Panc1 (cell line): Measurements from ENCODE around the gene LHX2. TPM values are rescaled to one million over a fixed set of nuclear protein-coding genes. Genes with fewer than 3 reads are reported as not detected.

Source experiments
- ATAC-seq: fragments of 200-7000 bp; cut with Tn5 transposase; 2 replicates; pipeline ENCODE4 v1.9.1; 2020; ENCODE audit warnings: mild to moderate bottlenecking, moderate library complexity
- BruUV-seq: library from RNA; stranded (reverse); fragments of 400-500 nt; replicated peaks from 2 replicates; lab custom pipeline; 2021; lab: Mats Ljungman, UMichigan
- CTCF ChIA-PET: fragments of 300-600 bp; sonication (Branson Sonifier 250); formaldehyde crosslinking; loops from one replicate; lab custom pipeline; 2022; ENCODE audit warnings: antibody characterized with exemption; lab: Charles Lee
- POLR2A ChIA-PET: fragments of 300-600 bp; sonication (Branson Sonifier 250); formaldehyde crosslinking; loops from one replicate; lab custom pipeline; 2022; ENCODE audit warnings: antibody characterized with exemption; lab: Charles Lee
- DNase-seq: peaks from one replicate; pipeline ENCODE4 v3.0.0-alpha.2; 2010; ENCODE audit warnings: low read depth, low spot score
- H3K27ac ChIP-seq: 2 replicates; pipeline ENCODE4 v1.5.1; 2011; ENCODE audit warnings: mild to moderate bottlenecking, low read length, inconsistent platforms
- H3K27me3 ChIP-seq: fragments of 200-500 bp; sonication (Bioruptor generic); 2 replicates; pipeline ENCODE4 v1.6.0; 2014; ENCODE audit warnings: low read length, inconsistent platforms; ENCODE audit not compliant: control insufficient read depth, insufficient read depth
- H3K36me3 ChIP-seq: fragments of 200-500 bp; sonication (Bioruptor generic); 2 replicates; pipeline ENCODE4 v1.5.1; 2014; ENCODE audit warnings: inconsistent platforms, mild to moderate bottlenecking, low read length, moderate library complexity; ENCODE audit not compliant: control insufficient read depth, insufficient read depth
- H3K4me1 ChIP-seq: 2 replicates; pipeline ENCODE4 v1.5.1; 2011; ENCODE audit warnings: inconsistent platforms, mild to moderate bottlenecking, low read length, moderate library complexity; ENCODE audit not compliant: control insufficient read depth, insufficient read depth
- H3K4me3 ChIP-seq, 2 experiments: 2 replicates each; pipeline ENCODE4 v1.5.1; 2011 to 2012; ENCODE audit warnings: low read depth in 2 of 2, low read length in 2 of 2, mild to moderate bottlenecking in 2 of 2, inconsistent platforms in 1 of 2, moderate library complexity in 1 of 2
- H3K9me3 ChIP-seq: fragments of 200-500 bp; sonication (Bioruptor generic); 2 replicates; pipeline ENCODE4 v1.5.1; 2014; ENCODE audit warnings: low read depth, mild to moderate bottlenecking, inconsistent platforms, low read length, moderate library complexity; ENCODE audit not compliant: control insufficient read depth, insufficient read depth
- CTCF ChIP-seq: fragments of 450-650 bp; IDR thresholded peaks from 2 replicates; pipeline ENCODE4 v1.5.1; 2017; ENCODE audit warnings: mild to moderate bottlenecking
- POLR2AphosphoS5 ChIP-seq: IDR thresholded peaks from 2 replicates; pipeline ENCODE4 v1.6.1; 2012; ENCODE audit warnings: mild to moderate bottlenecking, low read depth, low read length, moderate library complexity
- SIN3A ChIP-seq: IDR thresholded peaks from 2 replicates; pipeline ENCODE4 v1.6.1; 2012; ENCODE audit warnings: low read depth, mild to moderate bottlenecking, low read length, moderate library complexity, borderline replicate concordance; ENCODE audit not compliant: insufficient read depth
- TCF7L2 ChIP-seq: IDR thresholded peaks from 2 replicates; pipeline ENCODE4 v1.6.1; 2011; ENCODE audit warnings: mild to moderate bottlenecking, low read depth, low read length, inconsistent platforms
- in situ Hi-C: cut with HindIII; loops from 2 replicates; pipeline ENCODE4 v1.10.0; 2016; ENCODE audit warnings: low sequenced_read_pairs, low pct_unique_long_range_greater_than_20kb
- intact Hi-C: fragments of 100-400 bp; cut with micrococcal nuclease; formaldehyde crosslinking; loops from one replicate; pipeline ENCODE4 v1.10.0; 2022; ENCODE audit not compliant: unreplicated experiment
- total RNA-seq: library from RNA; stranded (reverse); gene quantifications from one replicate; pipeline ENCODE4 v1.2.1, GENCODE V29; 2021; ENCODE audit not compliant: unreplicated experiment
- TF ChIP-seq, protein P1 (sequence below), 2 experiments: IDR thresholded peaks; 2 replicates each; pipeline ENCODE4 v1.6.1; 2011 to 2012; ENCODE audit warnings: low read depth in 2 of 2, control low read depth in 1 of 2, low read length in 1 of 2, mild to moderate bottlenecking in 1 of 2, moderate library complexity in 1 of 2; ENCODE audit not compliant: insufficient read depth in 1 of 2

The LHX2 gene
- total RNA-seq, 1 experiment from 2014 or later, result 0.36 TPM

- CTCF ChIA-PET, result no interaction called here
Observed at GRCh38 chr9:123965801-123966686, 45.5 kb upstream of the LHX2 start.

GRCh38 chr9:123967323-123967722 lies 44.2 kb upstream of the LHX2 start:
- Histone ChIP-seq H3K27ac (no peak overlapping the region), H3K4me1 (no peaks in the 10 kb centered on the region), H3K4me3 (no peak overlapping the region), H3K36me3 (no peaks in the 10 kb centered on the region), H3K9me3 (no peaks in the 10 kb centered on the region), H3K27me3 (no peaks in the 10 kb centered on the region)
- TF ChIP-seq CTCF, result no peak
- no peak for TF ChIP-seq TCF7L2
- TF ChIP-seq, protein P1, sequence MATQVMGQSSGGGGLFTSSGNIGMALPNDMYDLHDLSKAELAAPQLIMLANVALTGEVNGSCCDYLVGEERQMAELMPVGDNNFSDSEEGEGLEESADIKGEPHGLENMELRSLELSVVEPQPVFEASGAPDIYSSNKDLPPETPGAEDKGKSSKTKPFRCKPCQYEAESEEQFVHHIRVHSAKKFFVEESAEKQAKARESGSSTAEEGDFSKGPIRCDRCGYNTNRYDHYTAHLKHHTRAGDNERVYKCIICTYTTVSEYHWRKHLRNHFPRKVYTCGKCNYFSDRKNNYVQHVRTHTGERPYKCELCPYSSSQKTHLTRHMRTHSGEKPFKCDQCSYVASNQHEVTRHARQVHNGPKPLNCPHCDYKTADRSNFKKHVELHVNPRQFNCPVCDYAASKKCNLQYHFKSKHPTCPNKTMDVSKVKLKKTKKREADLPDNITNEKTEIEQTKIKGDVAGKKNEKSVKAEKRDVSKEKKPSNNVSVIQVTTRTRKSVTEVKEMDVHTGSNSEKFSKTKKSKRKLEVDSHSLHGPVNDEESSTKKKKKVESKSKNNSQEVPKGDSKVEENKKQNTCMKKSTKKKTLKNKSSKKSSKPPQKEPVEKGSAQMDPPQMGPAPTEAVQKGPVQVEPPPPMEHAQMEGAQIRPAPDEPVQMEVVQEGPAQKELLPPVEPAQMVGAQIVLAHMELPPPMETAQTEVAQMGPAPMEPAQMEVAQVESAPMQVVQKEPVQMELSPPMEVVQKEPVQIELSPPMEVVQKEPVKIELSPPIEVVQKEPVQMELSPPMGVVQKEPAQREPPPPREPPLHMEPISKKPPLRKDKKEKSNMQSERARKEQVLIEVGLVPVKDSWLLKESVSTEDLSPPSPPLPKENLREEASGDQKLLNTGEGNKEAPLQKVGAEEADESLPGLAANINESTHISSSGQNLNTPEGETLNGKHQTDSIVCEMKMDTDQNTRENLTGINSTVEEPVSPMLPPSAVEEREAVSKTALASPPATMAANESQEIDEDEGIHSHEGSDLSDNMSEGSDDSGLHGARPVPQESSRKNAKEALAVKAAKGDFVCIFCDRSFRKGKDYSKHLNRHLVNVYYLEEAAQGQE (IDR thresholded peaks at IDR 0.05; ENCODE audit: insufficient read depth in 1 of 2, low read depth in 2 of 2, low read length in 1 of 2), result no peak
- CTCF ChIA-PET, result no interaction called here
- POLR2A ChIA-PET, result no interaction called here
- in situ Hi-C loops, result no loop called here
- no peak for DNase-seq
- BruUV-seq, result no TSS peak
- intact Hi-C loops, result no loop called here
- ATAC-seq, result no peak

More at GRCh38 chr9:123965801-123966686, 45.5 kb upstream of the LHX2 start:
- ATAC-seq (no peak), DNase-seq (no peak)
- Histone ChIP-seq H3K4me1 (no peaks in the 10 kb centered on the region), H3K36me3 (no peaks in the 10 kb centered on the region), H3K9me3 (no peaks in the 10 kb centered on the region), H3K27ac (no peak overlapping the region), H3K27me3 (no peaks in the 10 kb centered on the region), H3K4me3 (no peak overlapping the region)
- in situ Hi-C loops (no loop called here), intact Hi-C loops (no loop called here)
- POLR2A ChIA-PET, result interaction anchor here (0.6 kb wide), 1 partner anchor 748 kb away, joined by 3 read pairs; no protein-coding TSS in a partner anchor
- BruUV-seq, result no TSS peak
- no peak for TF ChIP-seq POLR2AphosphoS5
- TF ChIP-seq SIN3A, result no peak
- no peak for TF ChIP-seq CTCF
- TF ChIP-seq, protein P1 (IDR thresholded peaks at IDR 0.05; ENCODE audit: insufficient read depth in 1 of 2, low read depth in 2 of 2, low read length in 1 of 2), result no peak
- no peak for TF ChIP-seq TCF7L2
